Thymus (tissue), 11 donors: ENCODE data around the gene AMD1. TPM values are rescaled to one million over a fixed set of nuclear protein-coding genes. Genes with fewer than 3 reads are reported as not detected.
A peak's percentile ranks its signal among the peaks of the same experiment; 100 is the strongest.

Experiments used
- DNase-seq, 9 donors: peaks; one replicate each; pipeline ENCODE4 v3.0.0-alpha.2; 2013; ENCODE audit warnings: low spot score in 9 of 9, low read depth in 6 of 9, missing footprints in 1 of 9
- H3K27ac ChIP-seq, 2 donors: one replicate each; pipeline ENCODE4 v1.5.1; 2013; ENCODE audit warnings: control low read depth in 1 of 2, low read depth in 1 of 2, low read length in 1 of 2, mild to moderate bottlenecking in 1 of 2, moderate library complexity in 1 of 2
- H3K27me3 ChIP-seq, 2 donors: one replicate each; pipeline ENCODE4 v1.5.1; 2013; ENCODE audit warnings: low read length in 1 of 2; ENCODE audit not compliant: control insufficient read depth in 2 of 2, insufficient read depth in 1 of 2
- H3K36me3 ChIP-seq, 2 donors: one replicate each; pipeline ENCODE4 v1.5.1; 2013; ENCODE audit warnings: low read length in 1 of 2, mild to moderate bottlenecking in 1 of 2, moderate library complexity in 1 of 2; ENCODE audit not compliant: control insufficient read depth in 2 of 2, insufficient read depth in 2 of 2
- H3K4me1 ChIP-seq, 2 donors: one replicate each; pipeline ENCODE4 v1.5.1; 2013; ENCODE audit warnings: low read length in 2 of 2; ENCODE audit not compliant: control insufficient read depth in 2 of 2, insufficient read depth in 2 of 2
- H3K4me3 ChIP-seq, 2 donors: one replicate each; pipeline ENCODE4 v1.5.1; 2013; ENCODE audit warnings: low read length in 2 of 2, control low read depth in 1 of 2, mild to moderate bottlenecking in 1 of 2
- H3K9me3 ChIP-seq, 2 donors: one replicate each; pipeline ENCODE4 v1.5.1; 2013; ENCODE audit warnings: low read length in 1 of 2, mild to moderate bottlenecking in 1 of 2; ENCODE audit not compliant: control insufficient read depth in 2 of 2, insufficient read depth in 1 of 2
- WGBS: extraction: QIAGEN DNeasy Blood & Tissue Kit; methylation state at CpG from one replicate; pipeline ENCODE4 v1.1.7; 2013; 5-methylcytosine and 5-hydroxymethylcytosine counted together
- polyA plus RNA-seq: library from polyadenylated mRNA; stranded (reverse); fragments of 200-250 nt; gene quantifications from one replicate; pipeline ENCODE4 v1.2.3, GENCODE V29; 2013
- total RNA-seq: library from RNA; stranded (reverse); fragments of 120-200 nt; gene quantifications from one replicate; pipeline ENCODE4 v1.2.4, GENCODE V29; 2013
- donor health status: healthy.

AMD1 gene
- total and polyA plus RNA-seq, 2 donors, result 51.9 to 61.4 TPM

GRCh38 chr6:110882824-110883554 lies 8.4 kb downstream of the AMD1 start:
- H3K4me1 ChIP-seq, result peaks cover 22 to 25% of the 10 kb centered on the region in 2 donors
- no peaks in the 10 kb centered on the region for H3K27me3 ChIP-seq
- H3K36me3 ChIP-seq, result peaks cover 0 to 10% of the 10 kb centered on the region in 2 donors
- peak overlapping the region in 1 of 2 donors; percentile 66 for H3K27ac ChIP-seq
- peak in 1 of 9 donors; percentile 15 for DNase-seq
- 63% methylated on average over 2 of the region's 2 CpGs for WGBS
- no peak overlapping the region for H3K4me3 ChIP-seq
- H3K9me3 ChIP-seq, result no peaks in the 10 kb centered on the region

GRCh38 chr6:110884321-110884720 lies 9.7 kb downstream of the AMD1 start:
- no peak for DNase-seq
- Histone ChIP-seq H3K4me1 (peaks cover 18 to 21% of the 10 kb centered on the region in 2 donors), H3K27me3 (no peaks in the 10 kb centered on the region), H3K36me3 (peaks cover 0 to 19% of the 10 kb centered on the region in 2 donors), H3K9me3 (no peaks in the 10 kb centered on the region), H3K27ac (no peak overlapping the region), H3K4me3 (no peak overlapping the region)
- 95% methylated on average over 3 of the region's 3 CpGs for WGBS

- Histone ChIP-seq H3K9me3 (no peaks in the 10 kb centered on the region), H3K27me3 (no peaks in the 10 kb centered on the region), H3K4me3 (no peak overlapping the region), H3K36me3 (peaks cover 5 to 31% of the 10 kb centered on the region in 2 donors), H3K4me1 (peaks cover 9 to 15% of the 10 kb centered on the region in 2 donors), H3K27ac (no peak overlapping the region)
- WGBS, result 96% methylated on average over 4 of the region's 4 CpGs
- DNase-seq, result no peak
Measured at GRCh38 chr6:110885526-110885925, 10.9 kb downstream of the AMD1 start.

- Histone ChIP-seq H3K27me3 (no peaks in the 10 kb centered on the region), H3K36me3 (peaks cover 5 to 40% of the 10 kb centered on the region in 2 donors), H3K4me1 (peaks cover 7 to 13% of the 10 kb centered on the region in 2 donors), H3K4me3 (no peak overlapping the region), H3K9me3 (no peaks in the 10 kb centered on the region), H3K27ac (no peak overlapping the region)
- WGBS, result 96% methylated on average over 7 of the region's 7 CpGs
- DNase-seq, result no peak
Measured at GRCh38 chr6:110886555-110887167, 12.1 kb downstream of the AMD1 start.

GRCh38 chr6:110890288-110890687 lies 15.7 kb downstream of the AMD1 start:
- H3K36me3 ChIP-seq, result peaks cover 8 to 62% of the 10 kb centered on the region in 2 donors
- H3K27ac ChIP-seq, result no peak overlapping the region
- WGBS, result 100% methylated on average over 1 of the region's 1 CpG
- H3K9me3 ChIP-seq, result no peaks in the 10 kb centered on the region
- H3K27me3 ChIP-seq, result no peaks in the 10 kb centered on the region
- no peaks in the 10 kb centered on the region for H3K4me1 ChIP-seq
- no peak overlapping the region for H3K4me3 ChIP-seq
- DNase-seq, result no peak

- peaks cover 15 to 62% of the 10 kb centered on the region in 2 donors for H3K36me3 ChIP-seq
- no peaks in the 10 kb centered on the region for H3K9me3 ChIP-seq
- no peak overlapping the region for H3K4me3 ChIP-seq
- no peak for DNase-seq
- H3K27me3 ChIP-seq, result no peaks in the 10 kb centered on the region
- H3K27ac ChIP-seq, result no peak overlapping the region
- no peaks in the 10 kb centered on the region for H3K4me1 ChIP-seq
- 99% methylated on average over 4 of the region's 4 CpGs for WGBS
Measured at GRCh38 chr6:110895907-110896608, 21.5 kb downstream of the AMD1 start.

- no peaks in the 10 kb centered on the region for H3K4me1 ChIP-seq
- peaks cover 15 to 49% of the 10 kb centered on the region in 2 donors for H3K36me3 ChIP-seq
- H3K27ac ChIP-seq, result no peak overlapping the region
- H3K27me3 ChIP-seq, result no peaks in the 10 kb centered on the region
- no peaks in the 10 kb centered on the region for H3K9me3 ChIP-seq
- no peak overlapping the region for H3K4me3 ChIP-seq
- 99% methylated on average over 9 of the region's 9 CpGs for WGBS
- DNase-seq, result no peak
Measured at GRCh38 chr6:110897433-110897832, 22.8 kb downstream of the AMD1 start.

- H3K4me3 ChIP-seq, result no peak overlapping the region
- H3K4me1 ChIP-seq, result no peaks in the 10 kb centered on the region
- no peaks in the 10 kb centered on the region for H3K27me3 ChIP-seq
- no peak overlapping the region for H3K27ac ChIP-seq
- 98% methylated on average over 5 of the region's 5 CpGs for WGBS
- peaks cover 15 to 42% of the 10 kb centered on the region in 2 donors for H3K36me3 ChIP-seq
- DNase-seq, result no peak
- no peaks in the 10 kb centered on the region for H3K9me3 ChIP-seq
Measured at GRCh38 chr6:110898111-110898510, 23.5 kb downstream of the AMD1 start.

GRCh38 chr6:110900028-110900598 lies 25.5 kb downstream of the AMD1 start:
- H3K36me3 ChIP-seq, result peaks cover 16 to 25% of the 10 kb centered on the region in 2 donors
- H3K4me3 ChIP-seq, result no peak overlapping the region
- no peaks in the 10 kb centered on the region for H3K27me3 ChIP-seq
- whole genome bisulfite sequencing, result 95% methylated on average over 5 of the region's 5 CpGs
- peaks cover 2 to 11% of the 10 kb centered on the region in 2 donors for H3K9me3 ChIP-seq
- no peaks in the 10 kb centered on the region for H3K4me1 ChIP-seq
- DNase-seq, result no peak
- no peak overlapping the region for H3K27ac ChIP-seq
